HG03432 (cell line): ENCODE measurements around the gene KRTAP10-9.
"Not testable (repeated sequence)": the region's sequence is repeated elsewhere in the genome, so short reads cannot be mapped to it uniquely, and the experiment has no call there.

Source experiments
- ATAC-seq: cut with Tn5 transposase; IDR thresholded peaks from one replicate; pipeline ENCODE4 v1.9.1; 2021; ENCODE audit warnings: mild to moderate bottlenecking, moderate library complexity; ENCODE audit not compliant: unreplicated experiment

KRTAP10-9 gene

GRCh38 chr21:44657635-44658540 lies 31.0 kb downstream of the KRTAP10-9 start, which contains the start of gene KRTAP12-3:
TSS of gene KRTAP12-3 (plus strand) at chr21:44657932. CDS start at chr21:44657980, 48 bp downstream.
- ATAC-seq, result no peak

- no peak for ATAC-seq
Measured at GRCh38 chr21:44658541-44658910, 31.6 kb downstream of the KRTAP10-9 start.

GRCh38 chr21:44658913-44659595 lies 32.2 kb downstream of the KRTAP10-9 start:
- no peak for ATAC-seq

- not testable (repeated sequence) for ATAC-seq
Measured at GRCh38 chr21:44661567-44661966, 34.7 kb downstream of the KRTAP10-9 start.

GRCh38 chr21:44664691-44665090 lies 37.8 kb downstream of the KRTAP10-9 start:
- no peak for ATAC-seq

DNA sequence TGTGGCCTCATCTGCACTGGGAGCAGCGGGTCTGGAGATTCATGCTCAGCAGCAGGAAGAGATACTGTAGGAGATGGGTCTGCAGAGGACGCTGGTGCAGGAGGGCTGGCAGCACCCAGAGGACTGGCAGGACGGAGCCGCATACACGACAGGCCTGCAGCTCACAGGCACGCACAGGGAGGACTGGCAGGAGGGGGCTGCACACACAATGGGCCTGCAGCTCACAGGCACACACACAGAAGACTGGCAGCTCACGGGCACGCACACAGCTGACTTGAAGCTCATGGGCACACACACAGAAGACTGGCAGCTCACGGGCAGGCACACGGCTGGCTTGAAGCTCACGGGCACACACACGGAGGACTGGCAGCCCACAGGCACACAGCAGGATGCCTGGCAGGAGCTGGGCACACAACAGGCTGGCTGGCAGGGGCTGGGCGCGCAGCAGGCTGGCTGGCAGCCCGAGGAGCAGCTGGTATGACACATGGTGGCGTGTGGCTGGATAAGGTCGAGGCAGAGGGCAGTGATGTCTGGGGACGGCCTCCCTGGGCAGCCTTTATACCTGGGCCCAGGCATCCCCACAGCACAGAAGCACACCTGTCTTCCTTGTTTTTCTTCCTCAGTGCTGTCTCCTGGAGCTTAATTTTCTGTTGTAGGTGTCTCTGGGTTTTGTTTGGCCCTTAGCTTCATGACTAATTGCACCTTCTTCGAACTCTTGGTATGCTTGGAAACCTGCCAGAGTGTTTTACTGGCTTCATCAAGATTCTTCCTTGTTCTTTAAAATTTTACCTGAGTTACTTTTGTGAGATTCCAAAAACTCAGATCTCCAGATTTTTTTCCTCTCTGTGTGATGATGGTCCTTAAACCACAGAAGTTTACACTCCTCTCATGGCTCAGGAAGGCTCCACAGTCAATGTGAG lies 39.8 kb downstream of the KRTAP10-9 start, which contains the start of gene KRTAP12-2:
Gene KRTAP12-2 (minus strand): TSS at position 527 of the 920 bp plus-strand sequence. CDS start 41 bp downstream, at position 486.
- no peak for ATAC-seq

DNA sequence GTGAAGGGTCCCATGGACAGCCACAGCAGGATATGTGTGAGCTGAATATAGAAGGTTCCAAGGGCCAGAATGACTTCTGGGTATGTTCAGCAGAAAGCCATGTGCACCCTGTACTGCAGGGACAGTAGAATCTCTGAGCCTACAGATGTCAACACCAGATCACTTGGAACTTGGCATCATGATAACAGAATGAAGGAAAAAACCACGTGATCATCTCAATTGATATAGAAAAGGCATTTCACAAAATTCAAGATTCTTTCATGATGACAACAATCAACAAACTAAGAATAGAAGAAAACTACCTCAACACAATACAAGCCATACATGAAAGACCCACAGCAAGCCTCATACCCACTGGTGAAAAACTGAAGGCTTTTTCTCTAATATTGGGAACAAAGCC lies 40.7 kb downstream of the KRTAP10-9 start:
- ATAC-seq, result no peak

DNA sequence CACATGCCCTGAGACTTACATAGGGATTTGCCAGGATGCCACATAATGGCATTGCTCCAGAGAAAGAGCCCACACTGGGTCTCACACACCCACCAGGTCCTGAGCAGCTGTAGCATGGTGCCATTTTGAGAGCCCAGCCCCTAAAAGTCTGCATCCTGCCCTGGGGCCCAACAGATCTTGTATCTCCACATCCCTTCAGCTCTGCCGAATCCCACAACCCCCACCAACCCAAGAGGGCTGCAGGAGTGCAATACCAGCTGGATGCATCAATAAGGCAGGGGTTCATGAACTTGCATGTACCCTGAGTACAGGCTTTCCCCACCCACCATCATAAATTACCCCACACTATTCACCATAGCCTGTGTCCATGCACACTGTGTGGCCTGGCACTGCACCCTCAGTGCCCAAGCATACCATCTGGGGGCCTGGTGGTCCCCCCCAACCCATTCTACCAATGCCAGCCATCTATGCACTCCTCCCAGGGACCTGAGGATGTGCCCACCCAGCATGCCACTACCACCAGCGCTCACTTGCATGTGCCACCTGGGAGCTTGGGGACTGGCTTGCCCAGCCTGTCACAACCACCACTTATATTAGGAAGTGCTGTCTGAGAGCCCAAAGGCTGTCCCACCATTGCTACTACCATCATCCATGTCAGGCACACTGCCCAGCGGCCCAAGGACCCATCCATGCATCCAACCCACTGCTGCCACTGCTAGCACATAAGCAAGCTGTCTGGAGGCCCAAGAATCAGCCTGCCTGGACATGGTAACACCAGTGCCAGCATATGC lies 43.9 kb downstream of the KRTAP10-9 start:
- ATAC-seq, result no peak

DNA sequence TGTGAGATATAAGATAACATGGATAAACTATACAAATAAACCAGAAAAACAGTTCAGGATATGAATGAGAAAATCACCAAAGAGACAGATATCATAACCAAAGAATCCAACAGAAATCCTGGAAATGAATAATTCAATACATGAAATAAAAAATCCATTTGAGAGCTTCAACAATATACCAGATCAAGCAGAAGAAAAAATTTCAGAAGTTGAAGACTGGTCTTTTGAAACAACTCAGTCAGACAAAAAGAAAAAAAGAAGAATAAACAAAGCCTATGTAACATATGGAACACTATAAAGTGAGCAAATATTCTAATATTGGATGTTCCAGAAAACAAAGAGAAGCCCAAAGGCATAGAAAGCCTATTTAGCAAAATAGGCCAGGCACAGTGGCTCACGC lies 45.0 kb downstream of the KRTAP10-9 start:
- no peak for ATAC-seq

GRCh38 chr21:44677881-44678280 lies 51.0 kb downstream of the KRTAP10-9 start:
- no peak for ATAC-seq
